Left cardiac atrium (tissue), 4 donors: ENCODE data around the gene TBC1D21. TPM values are rescaled to one million over a fixed set of nuclear protein-coding genes. Genes with fewer than 3 reads are reported as not detected.

Experiments used
- ATAC-seq, 2 donors: fragments of 200-7000 bp; cut with Tn5 transposase; one replicate each; pipeline ENCODE4 v1.9.1; 2020; ENCODE audit warnings: mild to moderate bottlenecking in 2 of 2, moderate library complexity in 2 of 2
- DNase-seq: peaks from one replicate; pipeline ENCODE4 v3.0.0-alpha.2; 2020
- intact Hi-C, 2 donors: fragments of 100-400 bp; cut with DNase I; formaldehyde crosslinking; loops; one replicate each; pipeline versions ENCODE4 v1.14.1 to v1.15.1; 2022 to 2023
- total RNA-seq, 2 donors: library from RNA; stranded (reverse); fragmentation: NEBNext Ultra II Directional; extraction: Animal tissue kit (Norgen Biotek cat#: 25700); gene quantifications; one replicate each; pipeline ENCODE4 v1.2.1, GENCODE V29; 2021
- donor health status: DM: no; HTN: yes; CAD: no.
- donor health status: DM: no; HTN: yes; CAD: no; lungs with severe emphysema.
- donor health status: DM: yes; HTN: yes; CAD: no.
- donor health status: Dilated cardiomyopathy.

The TBC1D21 gene
- total RNA-seq, 2 donors from 2014 or later, result not detected

- intact Hi-C loops, result no loop called here
- peak in 1 of 2 donors; percentile 25 for ATAC-seq
Observed at GRCh38 chr15:73922186-73923151, 49.1 kb downstream of the TBC1D21 start.

GRCh38 chr15:73923156-73923487 lies 49.8 kb downstream of the TBC1D21 start:
- intact Hi-C loops, result no loop called here
- no peak for DNase-seq

More at GRCh38 chr15:73922186-73923151, 49.1 kb downstream of the TBC1D21 start:
- DNase-seq, result peak; percentile 40

GRCh38 chr15:73923488-73924164 lies 50.3 kb downstream of the TBC1D21 start:
- intact Hi-C loops, result no loop called here
- ATAC-seq, result no peak
- no peak for DNase-seq

More at GRCh38 chr15:73923156-73923487, 49.8 kb downstream of the TBC1D21 start:
- ATAC-seq, result no peak

- DNase-seq (peak; percentile 39), ATAC-seq (peak; percentile 13 to 25)
- intact Hi-C loops, result no loop called here
Observed at GRCh38 chr15:73924171-73924921, 51.0 kb downstream of the TBC1D21 start.

- no peak for ATAC-seq
- intact Hi-C loops, result no loop called here
- DNase-seq, result no peak
Observed at GRCh38 chr15:73925848-73926218, 52.5 kb downstream of the TBC1D21 start.

GRCh38 chr15:73926219-73927002 lies 53.0 kb downstream of the TBC1D21 start, which contains the start of gene LOXL1:
Gene LOXL1 (plus strand): TSS chr15:73926462. CDS start chr15:73926784, 322 bp downstream.
- peak; percentile 62 for ATAC-seq
- DNase-seq, result peak; percentile 77
- intact Hi-C loops, result no loop called here

GRCh38 chr15:73927003-73927475 lies 53.7 kb downstream of the TBC1D21 start:
- DNase-seq, result peak; percentile 67
- ATAC-seq, result peak; percentile 21 to 35
- intact Hi-C loops, result no loop called here

- intact Hi-C loops, result no loop called here
- DNase-seq (peak; percentile 64), ATAC-seq (peak; percentile 33 to 48)
Observed at GRCh38 chr15:73927476-73928240, 54.3 kb downstream of the TBC1D21 start.

GRCh38 chr15:73928241-73928579 lies 54.8 kb downstream of the TBC1D21 start:
- ATAC-seq (no peak), DNase-seq (no peak)
- intact Hi-C loops, result no loop called here

GRCh38 chr15:73928971-73929627 lies 55.7 kb downstream of the TBC1D21 start:
- intact Hi-C loops, result no loop called here
- DNase-seq (no peak), ATAC-seq (peak in 1 of 2 donors; percentile 1)

- ATAC-seq (peak in 1 of 2 donors; percentile 33), DNase-seq (peak; percentile 81)
- intact Hi-C loops, result no loop called here
Observed at GRCh38 chr15:73930371-73930770, 57.0 kb downstream of the TBC1D21 start.

- ATAC-seq (peak in 1 of 2 donors; percentile 3), DNase-seq (peak; percentile 68)
- intact Hi-C loops, result no loop called here
Observed at GRCh38 chr15:73930790-73931281, 57.5 kb downstream of the TBC1D21 start.

GRCh38 chr15:73931441-73931840 lies 58.1 kb downstream of the TBC1D21 start:
- no peak for ATAC-seq
- DNase-seq, result no peak
- intact Hi-C loops, result no loop called here

GRCh38 chr15:73932381-73933191 lies 59.2 kb downstream of the TBC1D21 start:
- intact Hi-C loops, result no loop called here
- DNase-seq, result peak; percentile 3
- no peak for ATAC-seq

- ATAC-seq (no peak), DNase-seq (no peak)
- intact Hi-C loops, result no loop called here
Observed at GRCh38 chr15:73934281-73934680, 60.9 kb downstream of the TBC1D21 start.

GRCh38 chr15:73935547-73935946 lies 62.2 kb downstream of the TBC1D21 start:
- intact Hi-C loops, result no loop called here
- peak in 1 of 2 donors; percentile 44 for ATAC-seq
- DNase-seq, result no peak
